Left kidney (tissue), 2 donors: Measurements from ENCODE around the gene ADAM12. TPM values are rescaled to one million over a fixed set of nuclear protein-coding genes. Genes with fewer than 3 reads are reported as not detected.
"Not testable (repeated sequence)": the region's sequence is repeated elsewhere in the genome, so short reads cannot be mapped to it uniquely, and the experiment has no call there.

Experiments used
- DNase-seq: peaks from one replicate; pipeline ENCODE4 v3.0.0-alpha.2; 2013
- polyA plus RNA-seq: library from polyadenylated mRNA; unstranded; fragments of 120-200 nt; gene quantifications from one replicate; pipeline ENCODE4 v1.2.1, GENCODE V29; 2013; ENCODE audit not compliant: insufficient read length

ADAM12 gene
- polyA plus RNA-seq, 1 donor, result 26.4 TPM

GRCh38 chr10:126405239-126405775 is 17.0 kb upstream of the ADAM12 start:
- no peak for DNase-seq

GRCh38 chr10:126402721-126403695 is 14.7 kb upstream of the ADAM12 start:
- DNase-seq, result no peak

GRCh38 chr10:126400641-126401040 is 12.4 kb upstream of the ADAM12 start:
- DNase-seq, result no peak

GRCh38 chr10:126398924-126399323 is 10.6 kb upstream of the ADAM12 start:
- no peak for DNase-seq

GRCh38 chr10:126398383-126398743 is 10.1 kb upstream of the ADAM12 start:
- no peak for DNase-seq

- DNase-seq, result no peak
These were observed 9.5 kb upstream of the ADAM12 start for GRCh38 chr10:126397640-126398382.

- no peak for DNase-seq
These were observed 8.9 kb upstream of the ADAM12 start for GRCh38 chr10:126397156-126397555.

GRCh38 chr10:126394948-126395347 is 6.7 kb upstream of the ADAM12 start:
- no peak for DNase-seq

GRCh38 chr10:126393076-126393475 is 4.8 kb upstream of the ADAM12 start:
- DNase-seq, result no peak

GRCh38 chr10:126392469-126392868 is 4.2 kb upstream of the ADAM12 start:
- no peak for DNase-seq

- no peak for DNase-seq
These were observed 3.8 kb upstream of the ADAM12 start for GRCh38 chr10:126392068-126392467.

GRCh38 chr10:126391192-126391885 is 3.1 kb upstream of the ADAM12 start:
- DNase-seq, result no peak

GRCh38 chr10:126390324-126390723 is 2.0 kb upstream of the ADAM12 start:
- DNase-seq, result no peak

- peak; percentile 73 for DNase-seq
These were observed 996 bp downstream of the ADAM12 start for GRCh38 chr10:126387041-126387921.

GRCh38 chr10:126384269-126384873 is 3.9 kb downstream of the ADAM12 start:
- no peak for DNase-seq

- no peak for DNase-seq
These were observed 7.8 kb downstream of the ADAM12 start for GRCh38 chr10:126380352-126381076.

GRCh38 chr10:126379166-126379565 is 9.1 kb downstream of the ADAM12 start:
- DNase-seq, result not testable (repeated sequence)

- no peak for DNase-seq
These were observed 11.3 kb downstream of the ADAM12 start for GRCh38 chr10:126376956-126377355.

GRCh38 chr10:126375926-126376554 is 12.2 kb downstream of the ADAM12 start:
- no peak for DNase-seq

GRCh38 chr10:126375299-126375698 is 13.0 kb downstream of the ADAM12 start:
- DNase-seq, result no peak
